Neural cell (in vitro differentiated cells): Measurements from ENCODE around the gene BRSK2. TPM values are rescaled to one million over a fixed set of nuclear protein-coding genes. Genes with fewer than 3 reads are reported as not detected.

Experiments used
- H2AFZ ChIP-seq: fragments of 200-600, 300-800 bp; sonication (generic), shearing (Covaris generic); 2 replicates; pipeline ENCODE4 v1.6.0; 2014; ENCODE audit warnings: low read depth, mild to moderate bottlenecking, antibody characterized with exemption, low read length, moderate library complexity
- H3F3A ChIP-seq: fragments of 200-600 bp; shearing (Covaris generic); 2 replicates; pipeline ENCODE4 v1.6.1; 2016; ENCODE audit warnings: mild to moderate bottlenecking, moderate library complexity, mixed read lengths, antibody characterized with exemption, low read length; ENCODE audit not compliant: insufficient read depth, poor library complexity, severe bottlenecking
- H3K27ac ChIP-seq: fragments of 200-600, 300-800 bp; sonication (generic), shearing (Covaris generic); 2 replicates; pipeline ENCODE4 v1.5.1; 2014; ENCODE audit warnings: mild to moderate bottlenecking, low read length, moderate library complexity
- H3K27me3 ChIP-seq: fragments of 300-800, 200-600 bp; sonication (generic), shearing (Covaris generic); 2 replicates; pipeline ENCODE4 v1.6.0; 2014; ENCODE audit warnings: mild to moderate bottlenecking, low read depth, low read length, moderate library complexity; ENCODE audit not compliant: insufficient read depth
- H3K36me3 ChIP-seq: fragments of 300-800, 200-600 bp; sonication (generic), shearing (Covaris generic); 2 replicates; pipeline ENCODE4 v1.5.1; 2014; ENCODE audit warnings: mild to moderate bottlenecking, antibody characterized with exemption, low read length, moderate library complexity; ENCODE audit not compliant: insufficient read depth
- H3K4me2 ChIP-seq: fragments of 300-800, 200-600 bp; sonication (generic), shearing (Covaris generic); 2 replicates; pipeline ENCODE4 v1.6.0; 2014; ENCODE audit warnings: mild to moderate bottlenecking, low read length
- H3K4me3 ChIP-seq: fragments of 300-800, 200-600 bp; sonication (generic), shearing (Covaris generic); 2 replicates; pipeline ENCODE4 v1.5.1; 2014; ENCODE audit warnings: mild to moderate bottlenecking, low read length, moderate library complexity
- H3K79me2 ChIP-seq: fragments of 200-600 bp; shearing (Covaris generic); replicated peaks from 2 replicates; pipeline ENCODE4 v1.6.0; 2014; ENCODE audit warnings: mild to moderate bottlenecking, low read length, moderate library complexity; ENCODE audit not compliant: insufficient read depth
- H3K9ac ChIP-seq: fragments of 300-800, 200-600 bp; sonication (generic), shearing (Covaris generic); 2 replicates; pipeline ENCODE4 v1.6.1; 2016; ENCODE audit warnings: mild to moderate bottlenecking, low read length, mixed read lengths
- H3K9me2 ChIP-seq: fragments of 200-600 bp; shearing (Covaris generic); 2 replicates; pipeline ENCODE4 v1.6.1; 2016; ENCODE audit warnings: mild to moderate bottlenecking, low read length, mixed read lengths; ENCODE audit not compliant: insufficient read depth
- H3K9me3 ChIP-seq: fragments of 200-600, 300-800 bp; sonication (generic), shearing (Covaris generic); 2 replicates; pipeline ENCODE4 v1.6.1; 2016; ENCODE audit warnings: mild to moderate bottlenecking, mixed run types, low read length, moderate library complexity, mixed read lengths
- H4K20me1 ChIP-seq: fragments of 200-600 bp; shearing (Covaris generic); 2 replicates; pipeline ENCODE4 v1.6.1; 2016; ENCODE audit warnings: mild to moderate bottlenecking, mixed run types; ENCODE audit not compliant: insufficient read depth
- CTCF ChIP-seq: fragments of 450-650 bp; IDR thresholded peaks from 2 replicates; pipeline ENCODE4 v1.5.1; 2014; ENCODE audit warnings: antibody characterized with exemption, mild to moderate bottlenecking, moderate library complexity; ENCODE audit not compliant: poor library complexity, severe bottlenecking
- EP300 ChIP-seq: fragments of 450-650 bp; conservative IDR thresholded peaks from 2 replicates; pipeline ENCODE4 v1.6.1; 2014; ENCODE audit warnings: antibody characterized with exemption, mild to moderate bottlenecking, moderate library complexity; ENCODE audit not compliant: poor library complexity, severe bottlenecking
- EZH2 ChIP-seq: fragments of 200-600, 300-800 bp; shearing (Covaris generic), sonication (generic); IDR thresholded peaks from 2 replicates; pipeline ENCODE4 v1.6.1; 2014; ENCODE audit warnings: antibody characterized with exemption, low read length, borderline replicate concordance, mild to moderate bottlenecking; ENCODE audit not compliant: insufficient read depth, poor library complexity, severe bottlenecking
- MXI1 ChIP-seq: fragments of 450-650 bp; conservative IDR thresholded peaks from 2 replicates; pipeline ENCODE4 v1.6.1; 2014; ENCODE audit warnings: antibody characterized with exemption, mild to moderate bottlenecking; ENCODE audit not compliant: poor library complexity, severe bottlenecking
- POLR2AphosphoS5 ChIP-seq: IDR thresholded peaks from 2 replicates; pipeline ENCODE4 v1.6.1; 2012
- RAD21 ChIP-seq: fragments of 450-650 bp; conservative IDR thresholded peaks from 2 replicates; pipeline ENCODE4 v1.6.1; 2014; ENCODE audit warnings: antibody characterized with exemption, mild to moderate bottlenecking, moderate library complexity
- REST ChIP-seq: IDR thresholded peaks from 2 replicates; pipeline ENCODE4 v1.6.1; 2012; ENCODE audit warnings: borderline replicate concordance
- SMC3 ChIP-seq: fragments of 450-650 bp; conservative IDR thresholded peaks from 2 replicates; pipeline ENCODE4 v1.6.1; 2014; ENCODE audit warnings: antibody characterized with exemption, mild to moderate bottlenecking, moderate library complexity; ENCODE audit not compliant: poor library complexity
- TAF1 ChIP-seq: IDR thresholded peaks from 2 replicates; pipeline ENCODE4 v1.6.1; 2012; ENCODE audit warnings: low read depth
- polyA plus RNA-seq: library from polyadenylated mRNA; depleted of rRNA; stranded (reverse); fragments of >200 nt; gene quantifications from 2 replicates; pipeline ENCODE4 v1.2.3, GENCODE V29; 2014

The BRSK2 gene
- polyA plus RNA-seq, 1 donor from 2014 or later, result 47.5 TPM

DNA sequence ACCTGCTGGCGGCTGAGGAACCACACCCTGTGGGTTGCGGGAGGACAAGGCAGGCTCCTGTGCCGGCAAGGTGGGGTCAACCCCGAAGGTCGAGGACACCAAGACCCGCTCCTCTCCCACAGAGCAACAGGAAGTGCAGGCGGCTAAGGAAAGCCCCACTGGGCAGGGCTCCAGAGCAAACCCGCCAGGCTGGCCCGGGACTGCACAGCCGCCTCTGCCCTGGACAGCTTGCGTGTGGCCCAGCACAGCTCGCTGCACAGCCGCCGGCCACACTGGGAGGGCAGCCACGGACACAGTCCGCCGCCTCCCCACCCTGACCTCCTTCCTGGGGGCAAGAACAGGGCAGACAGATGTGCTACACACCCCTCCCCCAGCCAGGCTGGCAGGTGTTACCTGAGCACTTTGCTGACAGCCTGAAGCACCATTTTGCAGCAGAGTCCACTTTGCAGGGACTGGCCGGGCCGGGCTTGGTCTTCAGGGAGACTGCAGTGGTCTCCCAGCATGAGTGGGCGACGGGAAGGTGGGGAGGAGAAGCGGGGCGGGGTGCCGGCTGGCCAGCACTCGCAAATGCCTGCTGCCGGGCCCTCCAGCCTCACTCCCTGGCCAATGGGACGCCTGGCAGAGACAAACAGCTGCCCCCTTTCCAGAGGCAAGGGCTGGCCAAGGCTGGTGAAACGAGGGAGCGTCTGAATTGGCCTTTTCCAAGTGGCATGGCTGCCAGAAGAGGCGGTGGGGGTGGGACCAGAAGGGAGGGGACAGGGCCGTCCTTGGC is 96.5 kb downstream of the BRSK2 start, which contains the start of gene MOB2:
MOB2 (minus strand) TSS at position 726 of the 772 bp plus-strand sequence; CDS start at position 503, 223 bp downstream.
- H3K9me2 ChIP-seq, result no peaks in the 10 kb centered on the region
- TF ChIP-seq EZH2 (no peak), SMC3 (no peak), REST (no peak), POLR2AphosphoS5 (no peak), CTCF (no peak), RAD21 (no peak), EP300 (no peak), MXI1 (no peak), TAF1 (no peak)
- no peaks in the 10 kb centered on the region for H4K20me1 ChIP-seq

DNA sequence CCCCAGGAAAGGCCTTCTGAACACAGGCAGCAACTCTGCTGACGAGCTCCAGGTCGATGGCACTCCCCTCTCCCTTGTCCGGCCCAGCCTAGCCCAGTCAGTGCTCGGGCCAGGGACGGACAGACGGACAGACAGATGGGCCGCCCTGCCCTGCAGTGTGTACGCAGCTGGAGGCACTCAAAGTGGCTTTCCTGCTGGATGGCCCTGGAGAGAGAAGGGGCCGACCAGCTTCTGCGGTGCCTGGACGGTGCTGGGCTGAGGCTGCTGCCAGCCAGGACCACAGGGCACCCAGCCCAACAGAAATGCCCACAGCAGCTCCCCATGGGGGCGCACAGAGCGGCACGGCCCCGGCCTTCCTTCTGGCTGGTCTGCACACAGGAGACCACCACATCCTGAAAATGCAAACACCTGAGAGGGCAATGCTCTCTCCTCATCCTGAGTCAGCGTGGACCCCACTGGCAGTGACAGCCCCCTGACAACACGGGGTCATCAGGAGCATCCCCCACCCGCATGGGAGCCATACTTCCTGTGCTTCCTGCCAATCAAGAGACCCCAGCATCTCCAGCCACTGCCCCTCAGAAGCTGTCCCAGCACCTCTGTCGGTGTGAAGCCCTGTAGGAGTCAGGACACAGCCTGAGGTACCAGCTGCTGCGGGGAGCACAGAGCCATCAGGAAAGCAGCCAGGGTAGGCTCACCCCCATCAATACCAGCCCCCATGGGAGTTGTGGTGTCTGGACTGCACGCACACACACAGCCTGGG is 97.5 kb downstream of the BRSK2 start:
- no peak overlapping the region for H3K9ac ChIP-seq
- H4K20me1 ChIP-seq, result no peaks in the 10 kb centered on the region
- no peak overlapping the region for H2AFZ ChIP-seq
- no peak overlapping the region for H3K4me2 ChIP-seq
- no peaks in the 10 kb centered on the region for H3K27me3 ChIP-seq
- no peaks in the 10 kb centered on the region for H3F3A ChIP-seq
- H3K79me2 ChIP-seq, result no peaks in the 10 kb centered on the region
- H3K9me3 ChIP-seq, result no peaks in the 10 kb centered on the region
- no peak overlapping the region for H3K4me3 ChIP-seq
- TF ChIP-seq TAF1 (no peak), EZH2 (no peak), POLR2AphosphoS5 (no peak), MXI1 (no peak), CTCF (no peak), REST (no peak), RAD21 (no peak), EP300 (no peak), SMC3 (no peak)
- H3K36me3 ChIP-seq, result no peaks in the 10 kb centered on the region
- no peaks in the 10 kb centered on the region for H3K9me2 ChIP-seq
- H3K27ac ChIP-seq, result no peak overlapping the region

More for the DNA sequence above, 96.5 kb downstream of the BRSK2 start, which contains the start of gene MOB2:
- Histone ChIP-seq H3K4me3 (no peak within 1 kb of the TSS), H3K9ac (no peak within 1 kb of the TSS), H3K79me2 (no peaks in the 10 kb centered on the region), H3K27ac (no peak within 1 kb of the TSS), H2AFZ (no peak within 1 kb of the TSS), H3K36me3 (no peaks in the 10 kb centered on the region), H3K9me3 (no peaks in the 10 kb centered on the region), H3K4me2 (no peak within 1 kb of the TSS), H3F3A (no peaks in the 10 kb centered on the region), H3K27me3 (no peaks in the 10 kb centered on the region)
